HepG2 (cell line): ENCODE measurements around the gene RPL19. TPM values are rescaled to one million over a fixed set of nuclear protein-coding genes. Genes with fewer than 3 reads are reported as not detected.

ENCODE experiments used
- ATAC-seq: fragments of 200-7000 bp; cut with Tn5 transposase; 3 replicates; pipeline ENCODE4 v1.9.1; 2020; ENCODE audit warnings: mild to moderate bottlenecking, moderate library complexity
- BruUV-seq: library from RNA; stranded (reverse); fragments of 400-500 nt; replicated peaks from 2 replicates; lab custom pipeline; 2021; lab: Mats Ljungman, UMichigan
- CTCF ChIA-PET: fragments of 300-600 bp; formaldehyde crosslinking; extraction: SDS; loops from one replicate; lab custom pipeline; 2021; ENCODE audit warnings: low total read pairs, inconsistent platforms, low intra/inter-chr PET ratio; lab: Yijun Ruan, JAX
- POLR2A ChIA-PET: fragments of 350-600 bp; sonication (Branson Sonifier 250); formaldehyde crosslinking; loops from one replicate; lab custom pipeline; 2020; ENCODE audit warnings: antibody characterized with exemption, inconsistent platforms; lab: Yijun Ruan, JAX
- DNase-seq: peaks from one replicate; pipeline ENCODE4 v3.0.0-alpha.2; 2015; ENCODE audit warnings: low spot score
- FAIRE-seq: peaks from 3 replicates; lab custom pipeline; 2011; peaks lifted over from hg19 to GRCh38; lab: Jason Lieb, UNC
- H2AFZ ChIP-seq: one replicate; pipeline ENCODE4 v1.6.1; 2011; ENCODE audit warnings: low read length, inconsistent platforms
- H3K27ac ChIP-seq: fragments of 300-600 bp; 3 replicates; pipeline ENCODE4 v1.8.0; 2011; ENCODE audit warnings: mixed run types, mild to moderate bottlenecking, mixed read lengths, low read length, inconsistent platforms; ENCODE audit not compliant: insufficient read depth; ENCODE audit errors: extremely low read length
- H3K27me3 ChIP-seq, 2 experiments: fragments of 200-600 bp in 1 of 2; 2 replicates in 1 of 2; 3 replicates in 1 of 2; pipeline versions ENCODE4 v1.6.0 to v1.8.0; 2011; ENCODE audit warnings: low read length in 2 of 2, mild to moderate bottlenecking in 2 of 2, moderate library complexity in 2 of 2, inconsistent platforms in 1 of 2; ENCODE audit not compliant: insufficient read depth in 2 of 2, control insufficient read depth in 1 of 2
- H3K36me3 ChIP-seq, 2 experiments: fragments of 200-600 bp in 1 of 2; replicated peaks in 1 of 2; 2 replicates in 1 of 2; 3 replicates in 1 of 2; pipeline versions ENCODE4 v1.5.1 to v1.8.0; 2011; ENCODE audit warnings: low read length in 2 of 2, inconsistent platforms in 1 of 2; ENCODE audit not compliant: insufficient read depth in 2 of 2, control insufficient read depth in 1 of 2
- H3K4me1 ChIP-seq: 2 replicates; pipeline ENCODE4 v1.5.1; 2012; ENCODE audit warnings: low read length, inconsistent platforms; ENCODE audit not compliant: insufficient read depth
- H3K4me2 ChIP-seq: 2 replicates; pipeline ENCODE4 v1.6.0; 2011; ENCODE audit warnings: low read depth, low read length, inconsistent platforms
- H3K4me3 ChIP-seq, 3 experiments: fragments of 200-600 bp in 1 of 3; sonication (generic), shearing (Covaris generic) in 1 of 3; replicated peaks in 1 of 3; 2 replicates each; pipeline ENCODE4 v1.5.1; 2011 to 2016; ENCODE audit warnings: low read length in 3 of 3, inconsistent platforms in 2 of 3, low read depth in 2 of 3, mild to moderate bottlenecking in 2 of 3, control low read depth in 1 of 3, mixed read lengths in 1 of 3; ENCODE audit not compliant: insufficient read depth in 1 of 3
- H3K79me2 ChIP-seq: one replicate; pipeline ENCODE4 v1.6.1; 2011; ENCODE audit warnings: low read length, inconsistent platforms; ENCODE audit not compliant: insufficient read depth
- H3K9ac ChIP-seq: 2 replicates; pipeline ENCODE4 v1.6.0; 2011; ENCODE audit warnings: mild to moderate bottlenecking, low read depth, low read length, inconsistent platforms; ENCODE audit not compliant: insufficient read depth
- H3K9me3 ChIP-seq: 2 replicates; pipeline ENCODE4 v1.5.1; 2012; ENCODE audit warnings: mild to moderate bottlenecking, low read length
- H4K20me1 ChIP-seq: 2 replicates; pipeline ENCODE4 v1.6.0; 2011; ENCODE audit warnings: inconsistent platforms, mild to moderate bottlenecking, low read length, moderate library complexity; ENCODE audit not compliant: insufficient read depth
- AFF4 ChIP-seq: sonication (generic); formaldehyde crosslinking; IDR thresholded peaks from 2 replicates; pipeline ENCODE4 v1.4.0; 2020; ENCODE audit warnings: missing genetic modification reagents
- CBX2 ChIP-seq, 2 experiments: fragments of 200-600 bp in 1 of 2; sonication (generic); formaldehyde crosslinking in 1 of 2; IDR thresholded peaks; 2 replicates each; pipeline versions ENCODE4 v1.7.0 to v1.8.1; 2018 to 2022; ENCODE audit warnings: low read depth in 2 of 2, low read length in 1 of 2, mild to moderate bottlenecking in 1 of 2, missing genetic modification reagents in 1 of 2
- EZH2 ChIP-seq: conservative IDR thresholded peaks from 2 replicates; pipeline ENCODE4 v1.6.1; 2012; ENCODE audit warnings: mild to moderate bottlenecking, low read depth, low read length, moderate library complexity
- FOXA1 ChIP-seq, 2 experiments: fragments of 450-650 bp in 1 of 2; sonication (generic) in 1 of 2; formaldehyde crosslinking in 1 of 2; IDR thresholded peaks; 2 replicates each; pipeline versions ENCODE4 v1.4.0 to v1.6.1; 2016 to 2020; ENCODE audit warnings: missing genetic modification reagents in 1 of 2
- MED13 ChIP-seq: sonication (generic); formaldehyde crosslinking; IDR thresholded peaks from 2 replicates; pipeline ENCODE4 v1.5.0; 2020; ENCODE audit warnings: missing genetic modification reagents
- MTA1 ChIP-seq: sonication (generic); formaldehyde crosslinking; IDR thresholded peaks from 2 replicates; pipeline ENCODE4 v1.4.0; 2020; ENCODE audit warnings: missing genetic modification reagents, mild to moderate bottlenecking, borderline replicate concordance
- ZNF20 ChIP-seq: sonication (generic); formaldehyde crosslinking; IDR thresholded peaks from 2 replicates; pipeline ENCODE4 v1.4.0; 2020; ENCODE audit warnings: mild to moderate bottlenecking, moderate library complexity, missing genetic modification reagents
- WGBS: methylation state at CpG from one replicate; pipeline ENCODE4 v1.1.6; 2017; ENCODE audit warnings: low lambda C conversion rate; 5-methylcytosine and 5-hydroxymethylcytosine counted together
- in situ Hi-C: cut with HindIII; loops from 2 replicates; pipeline ENCODE4 v1.10.0; 2017; ENCODE audit warnings: low pct_unique_long_range_greater_than_20kb; ENCODE audit not compliant: extremely low pct_ligation_motif_present
- intact Hi-C: fragments of 100-400 bp; cut with micrococcal nuclease; formaldehyde crosslinking; loops from one replicate; pipeline ENCODE4 v1.10.0; 2022; ENCODE audit not compliant: unreplicated experiment
- polyA plus RNA-seq, 8 experiments: library from polyadenylated mRNA; depleted of rRNA in 3 of 8; stranded (reverse) in 7 of 8; unstranded in 1 of 8; fragments of >200 nt; fragmentation: Illumina TruSeq in 4 of 8; extraction: Trizol in 4 of 8; gene quantifications; 2 replicates each; pipeline versions ENCODE4 v1.2.1 to v1.2.3, GENCODE V29; 2011 to 2016; ENCODE audit warnings: low read depth in 4 of 8, missing spikeins in 1 of 8, mixed read lengths in 1 of 8; ENCODE audit not compliant: insufficient read depth in 1 of 8
- total RNA-seq, 5 experiments: library from RNA; depleted of rRNA; stranded (reverse); fragments of >200 nt; fragmentation: Illumina TruSeq; extraction: Trizol; gene quantifications; 2 replicates each; pipeline ENCODE4 v1.2.3, GENCODE V29; 2016; ENCODE audit warnings: low read depth in 1 of 5

RPL19 gene
- total and polyA plus RNA-seq, 2 of the 13 experiments (the other 11 are each of a cell fraction or from before 2014, with no cell fraction given), result 2,522 to 2,768 TPM

- no peak for TF ChIP-seq FOXA1 (IDR thresholded peaks at IDR 0.05)
- TF ChIP-seq FOXA1 (CRISPR knock-in tag; IDR thresholded peaks at IDR 0.05), result peak; percentile 8; the same call in 1 of the 2 replicates
- peak; percentile 50; the same call in 1 of the 2 replicates for TF ChIP-seq MTA1
- peak; percentile 14; the same call in 1 of the 2 replicates for TF ChIP-seq AFF4 (CRISPR knock-in tag)
- TF ChIP-seq MED13 (CRISPR knock-in tag), result peak; percentile 37; the same call in 1 of the 2 replicates
These were observed at the start of gene RPL19 (continued) for GRCh38 chr17:39200070-39200879.

GRCh38 chr17:39150795-39151149 lies 49.3 kb upstream of the RPL19 start:
- H3K36me3 ChIP-seq, result no peaks in the 10 kb centered on the region
- 0 out of 2 replicates have a peak, but pooled peaks cover 2% of the 10 kb centered on the region for H4K20me1 ChIP-seq
- POLR2A ChIA-PET, result no interaction called here
- in situ Hi-C loops (loop anchor here (5.0 to 25.0 kb wide), 4 partner anchors 78 to 388 kb away; partner anchors contain the start of gene PSMB3), intact Hi-C loops (loop anchor here (5.0 to 10.0 kb wide), 2 partner anchors 236 to 278 kb away; partner anchors contain the start of gene LASP1)
- WGBS, result 23% methylated on average over 5 of the region's 5 CpGs
- H3K4me2 ChIP-seq, result peak overlapping the region; percentile 59
- BruUV-seq, result no TSS peak
- TF ChIP-seq ZNF20 (CRISPR knock-in tag) (no peak), CBX2 (IDR thresholded peaks at IDR 0.05; ENCODE audit: low read depth, low read length) (no peak), CBX2 (CRISPR knock-in tag; IDR thresholded peaks at IDR 0.05; ENCODE audit: low read depth) (no peak), EZH2 (0 out of 2 replicates have a peak, but pooled peaks have one; percentile 64)
- no peaks in the 10 kb centered on the region for H3K79me2 ChIP-seq
- FAIRE-seq (no peak), ATAC-seq (no peak), DNase-seq (no peak)
- CTCF ChIA-PET, result no interaction called here
- H2AFZ ChIP-seq, result no peak overlapping the region
- no peaks in the 10 kb centered on the region for H3K9me3 ChIP-seq
- no peak overlapping the region for H3K9ac ChIP-seq
- H3K4me3 ChIP-seq, result peak overlapping the region in 2 of 3 experiments; percentile 41 to 61; a peak in 2 of 6 replicates
- peaks cover 8 to 40% of the 10 kb centered on the region in 2 experiments for H3K27me3 ChIP-seq
- H3K27ac ChIP-seq, result no peak overlapping the region
- H3K4me1 ChIP-seq, result peaks cover 28% of the 10 kb centered on the region
